K562 (cell line): Measurements from ENCODE around the gene ZCCHC24. TPM values are rescaled to one million over a fixed set of nuclear protein-coding genes. Genes with fewer than 3 reads are reported as not detected.
A peak's percentile ranks its signal among the peaks of the same experiment; 100 is the strongest.

Experiments used
- ARID2 ChIP-seq: fragments of 450-650 bp; IDR thresholded peaks from 2 replicates; pipeline ENCODE4 v1.6.1; 2017; ENCODE audit warnings: antibody characterized with exemption, mild to moderate bottlenecking
- BHLHE40 ChIP-seq: IDR thresholded peaks from 2 replicates; pipeline ENCODE4 v1.6.1; 2011; ENCODE audit warnings: low read length, improper control_type of control experiment
- DACH1 ChIP-seq: fragments of 450-650 bp; IDR thresholded peaks from 2 replicates; pipeline ENCODE4 v1.6.1; 2018; ENCODE audit not compliant: partially characterized antibody
- HCFC1 ChIP-seq: IDR thresholded peaks from 2 replicates; pipeline ENCODE4 v1.6.1; 2012; ENCODE audit warnings: low read depth, low read length, improper control_type of control experiment
- HLTF ChIP-seq: fragments of 450-650 bp; IDR thresholded peaks from 2 replicates; pipeline ENCODE4 v1.6.1; 2016
- MAFF ChIP-seq: IDR thresholded peaks from 2 replicates; pipeline ENCODE4 v1.6.1; 2012; ENCODE audit warnings: low read length, improper control_type of control experiment
- MAFG ChIP-seq: fragments of 450-650 bp; conservative IDR thresholded peaks from 2 replicates; pipeline ENCODE4 v1.6.1; 2016; ENCODE audit warnings: missing genetic modification characterization, missing compliant biosample characterization
- MAFK ChIP-seq: IDR thresholded peaks from 2 replicates; pipeline ENCODE4 v1.6.1; 2011; ENCODE audit warnings: low read length, improper control_type of control experiment
- MAZ ChIP-seq, 2 experiments: fragments of 450-650 bp in 1 of 2; sonication (generic) in 1 of 2; formaldehyde crosslinking; IDR thresholded peaks in 1 of 2; conservative IDR thresholded peaks in 1 of 2; 2 replicates each; pipeline versions ENCODE4 v1.4.0 to v1.5.0; 2020; ENCODE audit warnings: mild to moderate bottlenecking in 1 of 2, missing genetic modification reagents in 1 of 2
- RB1 ChIP-seq: fragments of 450-650 bp; IDR thresholded peaks from 2 replicates; pipeline ENCODE4 v1.6.1; 2017; ENCODE audit warnings: low read depth, mild to moderate bottlenecking
- RFX7 ChIP-seq: fragments of 250-450 bp; sonication (Bioruptor Pico); IDR thresholded peaks from 2 replicates; pipeline ENCODE4 v1.5.1; 2021; ENCODE audit warnings: mild to moderate bottlenecking
- SMC3 ChIP-seq: conservative IDR thresholded peaks from 2 replicates; pipeline ENCODE4 v1.6.1; 2011; ENCODE audit warnings: low read depth, low read length, improper control_type of control experiment; ENCODE audit not compliant: insufficient read depth
- SNIP1 ChIP-seq: fragments of 450-650 bp; IDR thresholded peaks from 2 replicates; pipeline ENCODE4 v1.7.1; 2017; ENCODE audit warnings: low read depth, mild to moderate bottlenecking
- TARDBP ChIP-seq: fragments of 450-650 bp; IDR thresholded peaks from 2 replicates; pipeline ENCODE4 v1.6.1; 2016
- TBL1XR1 ChIP-seq, 2 experiments: IDR thresholded peaks; 2 replicates each; pipeline ENCODE4 v1.6.1; 2012; ENCODE audit warnings: improper control_type of control experiment in 2 of 2, low read length in 2 of 2, mild to moderate bottlenecking in 1 of 2
- TFAP4 ChIP-seq: sonication (generic); formaldehyde crosslinking; IDR thresholded peaks from 2 replicates; pipeline ENCODE4 v1.8.0; 2022; ENCODE audit warnings: missing genetic modification reagents, mild to moderate bottlenecking, moderate library complexity, borderline replicate concordance
- THRA ChIP-seq: fragments of 450-650 bp; IDR thresholded peaks from 2 replicates; pipeline ENCODE4 v1.6.1; 2017; ENCODE audit warnings: mild to moderate bottlenecking, moderate library complexity
- YY1 ChIP-seq, 3 experiments: IDR thresholded peaks; 2 replicates each; pipeline ENCODE4 v1.6.1; 2011; ENCODE audit warnings: low read length in 2 of 3, mild to moderate bottlenecking in 2 of 3, moderate library complexity in 2 of 3, borderline replicate concordance in 1 of 3, control low read depth in 1 of 3, low read depth in 1 of 3; ENCODE audit not compliant: insufficient read depth in 3 of 3, insufficient replicate concordance in 2 of 3, control insufficient read depth in 1 of 3, insufficient read length in 1 of 3; ENCODE audit errors: extremely low read depth in 1 of 3
- ZNF24 ChIP-seq: fragments of 450-650 bp; IDR thresholded peaks from 2 replicates; pipeline ENCODE4 v1.6.1; 2016
- ZNF655 ChIP-seq: fragments of 250-450 bp; sonication (Bioruptor Pico); IDR thresholded peaks from 2 replicates; pipeline ENCODE4 v1.5.0; 2021
- polyA plus RNA-seq, 8 experiments: library from polyadenylated mRNA; depleted of rRNA in 4 of 8; stranded (reverse) in 5 of 8; unstranded in 3 of 8; fragments of >200 nt; fragmentation: Nextera tagmentation in 2 of 8; fragmentation: Illumina TruSeq in 1 of 8; extraction: Ambion mirVana in 2 of 8; extraction: Trizol in 1 of 8; gene quantifications; 2 replicates each; pipeline versions ENCODE4 v1.2.1 to v1.2.3, GENCODE V29; 2011 to 2014; ENCODE audit warnings: inconsistent platforms in 1 of 8, missing spikeins in 1 of 8
- total RNA-seq, 7 experiments: library from RNA; depleted of rRNA in 6 of 7; stranded (reverse); fragments of >200 nt in 6 of 7; fragmentation: Illumina TruSeq in 2 of 7; extraction: Trizol in 2 of 7; gene quantifications; 2 replicates each; pipeline versions ENCODE4 v1.2.1 to v1.2.3, GENCODE V29; 2011 to 2021; ENCODE audit warnings: low replicate concordance in 1 of 7

ZCCHC24 gene
- total and polyA plus RNA-seq, 9 of the 15 experiments (the other 6 are each of a cell fraction or from before 2014, with no cell fraction given), result 0.84 to 11.0 (median 4.6) TPM

GRCh38 chr10:79374312-79375191 is 70.9 kb downstream of the ZCCHC24 start (continued):
- peak; percentile 55 to 57; a peak in 1 of 4 replicates for TF ChIP-seq MAZ (CRISPR knock-in tag; conservative IDR thresholded peaks at IDR 0.05 in 1 of 2, IDR thresholded peaks at IDR 0.05 in 1 of 2)
- peak; percentile 85 for TF ChIP-seq DACH1
- peak; percentile 94 for TF ChIP-seq TFAP4 (CRISPR knock-in tag)
- 0 out of 2 replicates have a peak, but pooled peaks have one; percentile 30 for TF ChIP-seq TARDBP
- TF ChIP-seq ZNF24, result peak; percentile 40; the same call in 1 of the 2 replicates
- no peak for TF ChIP-seq RFX7 (CRISPR knock-in tag)
- TF ChIP-seq HCFC1, result peak; percentile 36; the same call in 1 of the 2 replicates
- no peak for TF ChIP-seq THRA
- peak; percentile 100 for TF ChIP-seq SMC3
- peak; percentile 97 for TF ChIP-seq ARID2
- TF ChIP-seq HLTF, result peak; percentile 11; the same call in 1 of the 2 replicates
- peak; percentile 28; the same call in 1 of the 2 replicates for TF ChIP-seq MAFF
- TF ChIP-seq TBL1XR1 (IDR thresholded peaks at IDR 0.05; ENCODE audit: low read length in 2 of 2), result peak; percentile 49 to 59; a peak in 2 of 4 replicates
- TF ChIP-seq BHLHE40, result peak; percentile 29; the same call in 1 of the 2 replicates
- TF ChIP-seq MAFK, result peak; percentile 56; the same call in 1 of the 2 replicates
- TF ChIP-seq MAFG (tag), result peak; percentile 26; the same call in 1 of the 2 replicates
- peak; percentile 66; the same call in 1 of the 2 replicates for TF ChIP-seq RB1
- TF ChIP-seq YY1 (IDR thresholded peaks at IDR 0.05; ENCODE audit: borderline replicate concordance in 1 of 3, control insufficient read depth in 1 of 3, extremely low read depth in 1 of 3, insufficient read depth in 3 of 3, insufficient read length in 1 of 3, insufficient replicate concordance in 2 of 3, low read depth in 1 of 3, low read length in 2 of 3), result peak in 1 of 3 experiments; percentile 40
- no peak for TF ChIP-seq ZNF655
- TF ChIP-seq SNIP1, result no peak
